ENCODE measurements around the gene FSD2. TPM values are rescaled to one million over a fixed set of nuclear protein-coding genes. Genes with fewer than 3 reads are reported as not detected.

FSD2 gene
- total RNA-seq, 1 donor from 2014 or later, result 0.09 TPM

DNA sequence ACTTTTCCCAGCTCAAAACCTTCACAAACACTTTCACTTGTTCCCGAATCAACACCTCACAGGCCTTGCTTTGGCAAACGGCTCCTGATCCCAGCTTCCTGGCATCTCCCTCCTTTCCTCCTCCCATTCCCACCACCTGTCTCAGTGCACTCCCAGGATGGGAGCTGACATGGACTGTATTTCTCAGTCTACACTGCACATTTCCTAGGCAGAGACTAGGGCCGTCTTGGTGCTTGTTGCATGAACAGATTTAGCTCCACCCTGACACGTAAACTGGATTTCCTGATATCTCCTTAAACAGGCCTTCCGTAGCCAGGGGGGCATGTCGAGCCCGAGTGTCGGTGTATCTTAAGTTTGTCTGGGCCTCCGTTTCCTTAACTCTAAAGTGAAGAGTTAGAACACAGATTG lies 2.8 kb upstream of the FSD2 start:
- Mint-ChIP-seq H3K27me3 (ENCODE audit: low read depth, unreplicated experiment) (peaks cover under 1% of the 10 kb centered on the region), H3K27ac (ENCODE audit: unreplicated experiment) (peak overlapping the region; percentile 66), H3K4me1 (ENCODE audit: low read depth, unreplicated experiment) (peaks cover 25% of the 10 kb centered on the region), H3K9me3 (ENCODE audit: unreplicated experiment) (no peaks in the 10 kb centered on the region), H3K4me3 (ENCODE audit: unreplicated experiment) (peak overlapping the region; percentile 2), H3K36me3 (ENCODE audit: low read depth, unreplicated experiment) (peaks cover 9% of the 10 kb centered on the region)
- Histone ChIP-seq H4K20me1 (ENCODE audit: insufficient read depth, low read length) (peaks cover 20% of the 10 kb centered on the region), H3K27me3 (ENCODE audit: insufficient read depth, low read length) (no peaks in the 10 kb centered on the region), H3K27ac (ENCODE audit: low read depth, low read length) (no peak overlapping the region), H2AFZ (ENCODE audit: low read depth, low read length) (peak overlapping the region; percentile 28), H3K4me1 (ENCODE audit: insufficient read depth, low read length) (peaks cover 3% of the 10 kb centered on the region), H3K9me3 (ENCODE audit: insufficient read depth, low read depth, low read length) (no peaks in the 10 kb centered on the region), H3K4me3 (ENCODE audit: insufficient read depth, low read depth, low read length) (no peak overlapping the region), H3K79me2 (ENCODE audit: insufficient read depth, low read length) (peaks cover 36% of the 10 kb centered on the region), H3K36me3 (ENCODE audit: insufficient read depth, low read length) (peaks cover 8% of the 10 kb centered on the region), H3K4me2 (ENCODE audit: low read length) (peak overlapping the region; percentile 88), H3K9ac (ENCODE audit: low read length) (no peak overlapping the region)
- DNase-seq (ENCODE audit: low read depth) (no peak), FAIRE-seq (no peak)
- TF ChIP-seq, protein P1, sequence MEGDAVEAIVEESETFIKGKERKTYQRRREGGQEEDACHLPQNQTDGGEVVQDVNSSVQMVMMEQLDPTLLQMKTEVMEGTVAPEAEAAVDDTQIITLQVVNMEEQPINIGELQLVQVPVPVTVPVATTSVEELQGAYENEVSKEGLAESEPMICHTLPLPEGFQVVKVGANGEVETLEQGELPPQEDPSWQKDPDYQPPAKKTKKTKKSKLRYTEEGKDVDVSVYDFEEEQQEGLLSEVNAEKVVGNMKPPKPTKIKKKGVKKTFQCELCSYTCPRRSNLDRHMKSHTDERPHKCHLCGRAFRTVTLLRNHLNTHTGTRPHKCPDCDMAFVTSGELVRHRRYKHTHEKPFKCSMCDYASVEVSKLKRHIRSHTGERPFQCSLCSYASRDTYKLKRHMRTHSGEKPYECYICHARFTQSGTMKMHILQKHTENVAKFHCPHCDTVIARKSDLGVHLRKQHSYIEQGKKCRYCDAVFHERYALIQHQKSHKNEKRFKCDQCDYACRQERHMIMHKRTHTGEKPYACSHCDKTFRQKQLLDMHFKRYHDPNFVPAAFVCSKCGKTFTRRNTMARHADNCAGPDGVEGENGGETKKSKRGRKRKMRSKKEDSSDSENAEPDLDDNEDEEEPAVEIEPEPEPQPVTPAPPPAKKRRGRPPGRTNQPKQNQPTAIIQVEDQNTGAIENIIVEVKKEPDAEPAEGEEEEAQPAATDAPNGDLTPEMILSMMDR (IDR thresholded peaks at IDR 0.05; ENCODE audit: insufficient read depth, low read depth, low read length), result no peak
- no peak for TF ChIP-seq EZH2 (IDR thresholded peaks at IDR 0.05; ENCODE audit: insufficient read depth, low read length)

DNA sequence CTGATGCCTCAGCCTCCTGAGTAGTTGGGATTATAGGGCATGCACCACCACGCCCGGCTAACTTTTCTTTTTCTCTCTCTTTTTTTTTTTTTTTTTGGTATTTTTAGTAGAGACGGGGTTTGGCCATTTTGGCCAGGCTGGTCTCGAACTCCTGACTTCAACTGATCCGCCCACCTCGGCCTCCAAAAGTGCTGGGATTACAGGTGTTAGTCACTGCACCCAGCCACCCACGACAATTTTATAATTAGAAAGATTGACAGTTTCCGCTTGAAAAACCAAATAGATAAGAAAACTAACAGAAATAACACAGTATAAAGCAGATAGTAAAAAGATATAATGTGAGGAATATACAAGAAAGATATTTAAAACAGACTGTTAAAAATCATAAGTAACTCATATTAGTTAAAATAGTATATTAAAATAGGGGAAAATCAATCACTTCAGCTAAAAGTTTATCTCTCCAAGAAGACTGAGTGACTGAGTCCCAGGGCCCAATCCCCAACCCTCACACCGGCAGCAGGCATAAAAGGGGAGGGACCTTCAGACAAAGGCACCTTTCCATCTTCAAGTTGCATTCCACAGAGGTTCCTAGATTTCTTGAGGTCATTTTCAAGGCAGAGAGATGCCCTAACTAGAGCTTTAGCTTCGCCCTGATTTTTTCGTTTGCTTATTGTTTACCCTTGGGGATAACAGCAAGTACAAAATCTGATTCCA lies 2.2 kb upstream of the FSD2 start:
- peaks cover 3% of the 10 kb centered on the region for H3K4me1 ChIP-seq (ENCODE audit: insufficient read depth, low read length)
- no peaks in the 10 kb centered on the region for H3K9me3 ChIP-seq (ENCODE audit: insufficient read depth, low read depth, low read length)
- no peak overlapping the region for H3K4me3 ChIP-seq (ENCODE audit: insufficient read depth, low read depth, low read length)
- H3K4me3 Mint-ChIP-seq (ENCODE audit: unreplicated experiment), result peak overlapping the region; percentile 2
- H3K27me3 ChIP-seq (ENCODE audit: insufficient read depth, low read length), result no peaks in the 10 kb centered on the region
- no peak for TF ChIP-seq EZH2 (IDR thresholded peaks at IDR 0.05; ENCODE audit: insufficient read depth, low read length)
- TF ChIP-seq, protein P1 (IDR thresholded peaks at IDR 0.05; ENCODE audit: insufficient read depth, low read depth, low read length), result no peak
- H2AFZ ChIP-seq (ENCODE audit: low read depth, low read length), result peak overlapping the region; percentile 28
- H3K36me3 ChIP-seq (ENCODE audit: insufficient read depth, low read length), result peaks cover 4% of the 10 kb centered on the region
- H3K9ac ChIP-seq (ENCODE audit: low read length), result no peak overlapping the region
- H3K27ac ChIP-seq (ENCODE audit: low read depth, low read length), result no peak overlapping the region
- H3K4me2 ChIP-seq (ENCODE audit: low read length), result no peak overlapping the region
- H3K27ac Mint-ChIP-seq (ENCODE audit: unreplicated experiment), result no peak overlapping the region
- peaks cover 20% of the 10 kb centered on the region for H4K20me1 ChIP-seq (ENCODE audit: insufficient read depth, low read length)
- peaks cover 12% of the 10 kb centered on the region for H3K36me3 Mint-ChIP-seq (ENCODE audit: low read depth, unreplicated experiment)
- peaks cover 30% of the 10 kb centered on the region for H3K79me2 ChIP-seq (ENCODE audit: insufficient read depth, low read length)
- H3K9me3 Mint-ChIP-seq (ENCODE audit: unreplicated experiment), result no peaks in the 10 kb centered on the region
- FAIRE-seq (no peak), DNase-seq (ENCODE audit: low read depth) (no peak)
- peaks cover 28% of the 10 kb centered on the region for H3K4me1 Mint-ChIP-seq (ENCODE audit: low read depth, unreplicated experiment)
- peaks cover 4% of the 10 kb centered on the region for H3K27me3 Mint-ChIP-seq (ENCODE audit: low read depth, unreplicated experiment)

DNA sequence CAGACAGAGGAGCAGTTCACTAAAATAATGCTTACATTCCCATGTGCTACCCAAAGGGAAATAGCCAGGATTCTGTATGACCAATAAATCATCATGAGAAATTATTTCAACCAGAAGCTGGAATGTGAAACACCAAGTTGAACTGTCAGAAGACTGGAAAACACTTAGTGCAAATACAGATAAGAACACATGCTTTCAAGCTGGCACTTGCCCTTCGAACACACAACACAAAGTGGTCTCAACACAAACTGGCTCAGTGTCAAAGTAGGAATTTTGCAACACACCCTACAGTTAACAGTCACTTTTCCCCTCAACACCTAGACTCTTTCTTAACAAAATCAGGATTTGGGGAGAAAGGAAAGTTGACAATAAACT lies 1.3 kb downstream of the FSD2 start:
- Mint-ChIP-seq H3K27ac (ENCODE audit: unreplicated experiment) (no peak overlapping the region), H3K4me3 (ENCODE audit: unreplicated experiment) (no peak overlapping the region), H3K36me3 (ENCODE audit: low read depth, unreplicated experiment) (peaks cover 11% of the 10 kb centered on the region), H3K4me1 (ENCODE audit: low read depth, unreplicated experiment) (peaks cover 24% of the 10 kb centered on the region), H3K27me3 (ENCODE audit: low read depth, unreplicated experiment) (peaks cover 26% of the 10 kb centered on the region), H3K9me3 (ENCODE audit: unreplicated experiment) (peaks cover 6% of the 10 kb centered on the region)
- Histone ChIP-seq H3K27ac (ENCODE audit: low read depth, low read length) (no peak overlapping the region), H3K79me2 (ENCODE audit: insufficient read depth, low read length) (no peaks in the 10 kb centered on the region), H3K27me3 (ENCODE audit: insufficient read depth, low read length) (peaks cover 6% of the 10 kb centered on the region), H3K4me2 (ENCODE audit: low read length) (no peak overlapping the region), H3K4me3 (ENCODE audit: insufficient read depth, low read depth, low read length) (no peak overlapping the region), H2AFZ (ENCODE audit: low read depth, low read length) (no peak overlapping the region), H4K20me1 (ENCODE audit: insufficient read depth, low read length) (peaks cover 5% of the 10 kb centered on the region), H3K9ac (ENCODE audit: low read length) (no peak overlapping the region), H3K4me1 (ENCODE audit: insufficient read depth, low read length) (no peaks in the 10 kb centered on the region), H3K9me3 (ENCODE audit: insufficient read depth, low read depth, low read length) (no peaks in the 10 kb centered on the region), H3K36me3 (ENCODE audit: insufficient read depth, low read length) (no peaks in the 10 kb centered on the region)
- DNase-seq (ENCODE audit: low read depth) (peak; percentile 10), FAIRE-seq (no peak)
- TF ChIP-seq, protein P1 (IDR thresholded peaks at IDR 0.05; ENCODE audit: insufficient read depth, low read depth, low read length), result no peak
- no peak for TF ChIP-seq EZH2 (IDR thresholded peaks at IDR 0.05; ENCODE audit: insufficient read depth, low read length)
